ENCODE data around the gene SMIM3. TPM values are rescaled to one million over a fixed set of nuclear protein-coding genes. Genes with fewer than 3 reads are reported as not detected.

SMIM3 gene
- total RNA-seq, 1 experiment from 2014 or later = 55.2 TPM

GRCh38 chr5:150801117-150801927, 22.8 kb downstream of the SMIM3 start:
- in situ Hi-C loops (cut with HindIII; ENCODE audit: low pct_unique_long_range_greater_than_20kb, low sequenced_read_pairs) = no loop called here
- POLR2A ChIA-PET = interaction anchor here (0.6 kb wide), 1 partner anchor 74 kb away, joined by 4 read pairs; no protein-coding TSS in a partner anchor
- H3K4me3 ChIP-seq (ENCODE audit: low read depth in 2 of 2, low read length in 2 of 2) = peak overlapping the region; percentile 38 to 65
- 0 out of 2 replicates have a peak, but pooled peaks cover 1% of the 10 kb centered on the region for H3K36me3 ChIP-seq (ENCODE audit: control insufficient read depth, insufficient read depth, low read length)
- intact Hi-C loops (cut with micrococcal nuclease; ENCODE audit: unreplicated experiment) = loop anchor here (2.0 to 10.0 kb wide), 3 partner anchors 45 to 363 kb away; partner anchors contain the start of gene IRGM
- H3K27ac ChIP-seq (ENCODE audit: low read length) = peak overlapping the region; percentile 82
- ATAC-seq (peak; percentile 95), DNase-seq (ENCODE audit: low read depth, low spot score) (peak; percentile 87)
- peak; percentile 82 for TF ChIP-seq CTCF (IDR thresholded peaks at IDR 0.05)
- no peak for TF ChIP-seq SIN3A (IDR thresholded peaks at IDR 0.05; ENCODE audit: borderline replicate concordance, insufficient read depth, low read depth, low read length)
- CTCF ChIA-PET = interaction anchor here (1.2 to 2.9 kb wide), 2 partner anchors 45 to 364 kb away, joined by 4 to 25 read pairs; partner anchors contain the start of gene IRGM
- no TSS peak for BruUV-seq (replicated peaks)
- 0 out of 2 replicates have a peak, but pooled peaks cover 2% of the 10 kb centered on the region for H3K9me3 ChIP-seq (ENCODE audit: control insufficient read depth, insufficient read depth, low read depth, low read length)
- peaks cover 12% of the 10 kb centered on the region for H3K4me1 ChIP-seq (ENCODE audit: control insufficient read depth, insufficient read depth, low read length)
- H3K27me3 ChIP-seq (ENCODE audit: control insufficient read depth, insufficient read depth, low read length) = no peaks in the 10 kb centered on the region

DNA sequence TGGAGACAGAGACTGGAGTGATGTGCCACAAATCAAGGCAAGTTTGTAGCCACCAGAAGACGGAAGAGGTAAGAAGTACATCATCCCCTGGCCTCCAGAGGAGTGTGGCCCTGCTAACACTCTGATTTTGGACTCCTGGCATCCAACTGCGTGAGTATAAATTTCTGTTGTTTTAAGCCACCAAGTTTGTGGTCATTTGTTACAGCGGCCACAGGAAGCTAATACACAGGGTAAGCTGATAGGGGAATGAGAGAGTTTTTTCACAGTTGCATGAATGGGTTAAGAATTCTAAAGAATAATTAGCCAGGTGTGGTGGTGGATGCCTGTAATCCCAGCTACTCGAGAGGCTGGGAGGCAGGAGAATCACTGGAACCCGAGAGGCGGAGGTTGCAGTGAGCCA, 25.8 kb downstream of the SMIM3 start:
- H3K27ac ChIP-seq (ENCODE audit: low read length) = no peak overlapping the region
- 0 out of 2 replicates have a peak, but pooled peaks cover 2% of the 10 kb centered on the region for H3K9me3 ChIP-seq (ENCODE audit: control insufficient read depth, insufficient read depth, low read depth, low read length)
- no peaks in the 10 kb centered on the region for H3K27me3 ChIP-seq (ENCODE audit: control insufficient read depth, insufficient read depth, low read length)
- BruUV-seq (replicated peaks) = no TSS peak
- no peak for ATAC-seq
- ChIA-PET CTCF (no interaction called here), POLR2A (no interaction called here)
- TF ChIP-seq CTCF (IDR thresholded peaks at IDR 0.05) (no peak), TCF7L2 (IDR thresholded peaks at IDR 0.05; ENCODE audit: low read depth, low read length) (no peak), SIN3A (IDR thresholded peaks at IDR 0.05; ENCODE audit: borderline replicate concordance, insufficient read depth, low read depth, low read length) (no peak), POLR2AphosphoS5 (IDR thresholded peaks at IDR 0.05; ENCODE audit: low read depth, low read length) (no peak), REST (IDR thresholded peaks at IDR 0.05; ENCODE audit: insufficient read depth in 1 of 2, low read depth in 2 of 2, low read length in 1 of 2) (no peak)
- no peak for DNase-seq (ENCODE audit: low read depth, low spot score)
- no peaks in the 10 kb centered on the region for H3K36me3 ChIP-seq (ENCODE audit: control insufficient read depth, insufficient read depth, low read length)
- peaks cover 12% of the 10 kb centered on the region for H3K4me1 ChIP-seq (ENCODE audit: control insufficient read depth, insufficient read depth, low read length)
- intact Hi-C loops (cut with micrococcal nuclease; ENCODE audit: unreplicated experiment) (loop anchor here (10.0 kb wide), 2 partner anchors 240 to 360 kb away; no protein-coding TSS in a partner anchor), in situ Hi-C loops (cut with HindIII; ENCODE audit: low pct_unique_long_range_greater_than_20kb, low sequenced_read_pairs) (no loop called here)
- no peak overlapping the region for H3K4me3 ChIP-seq (ENCODE audit: low read depth in 2 of 2, low read length in 2 of 2)

Data from Panc1 (cell line).